GM12878 (cell line): ENCODE measurements around the gene C6orf120. TPM values are rescaled to one million over a fixed set of nuclear protein-coding genes. Genes with fewer than 3 reads are reported as not detected.

Experiments
- ATAC-seq: fragments of 200-7000 bp; cut with Tn5 transposase; 3 replicates; pipeline ENCODE4 v1.9.1; 2020; ENCODE audit warnings: mild to moderate bottlenecking, moderate library complexity
- BruUV-seq: library from RNA; stranded (reverse); fragments of 400-500 nt; replicated peaks from 2 replicates; lab custom pipeline; 2021; lab: Mats Ljungman, UMichigan
- CTCF ChIA-PET: fragments of 300-600 bp; sonication (Branson Sonifier 250); formaldehyde crosslinking; extraction: SDS; loops from one replicate; lab custom pipeline; 2021; ENCODE audit warnings: inconsistent platforms; lab: Yijun Ruan, JAX
- POLR2A ChIA-PET: fragments of 350-600 bp; formaldehyde crosslinking; extraction: SDS; loops from one replicate; lab custom pipeline; 2021; ENCODE audit warnings: inconsistent platforms; lab: Charles Lee
- RAD21 ChIA-PET: fragments of 300-600 bp; sonication (Branson Sonifier 250); formaldehyde crosslinking; loops from one replicate; lab custom pipeline; 2023; ENCODE audit warnings: antibody characterized with exemption; ENCODE audit not compliant: unreplicated experiment; lab: Charles Lee
- SMC1A ChIA-PET: fragments of 300-600 bp; sonication (Branson Sonifier 250); formaldehyde crosslinking; loops from one replicate; lab custom pipeline; 2023; ENCODE audit not compliant: unreplicated experiment, uncharacterized antibody; lab: Charles Lee
- DNase-seq: peaks from one replicate; pipeline ENCODE4 v3.0.0-alpha.2; 2011; ENCODE audit warnings: low read depth, low spot score
- FAIRE-seq: peaks from 3 replicates; lab custom pipeline; 2011; peaks lifted over from hg19 to GRCh38; lab: Jason Lieb, UNC
- H2AFZ ChIP-seq: 2 replicates; pipeline ENCODE4 v1.6.0; 2011; ENCODE audit warnings: low read depth, low read length, control low read depth; ENCODE audit not compliant: control insufficient read depth
- H3K27ac ChIP-seq: 2 replicates; pipeline ENCODE4 v1.5.1; 2011; ENCODE audit warnings: control low read depth; ENCODE audit not compliant: control insufficient read depth, insufficient read depth
- H3K27me3 ChIP-seq, 2 experiments: replicated peaks in 1 of 2; 2 replicates each; pipeline versions ENCODE4 v1.6.0 to v1.6.1; 2011; ENCODE audit warnings: low read length in 1 of 2; ENCODE audit not compliant: control insufficient read depth in 2 of 2, insufficient read depth in 2 of 2
- H3K36me3 ChIP-seq, 2 experiments: 2 replicates each; pipeline ENCODE4 v1.5.1; 2011; ENCODE audit warnings: low read length in 1 of 2; ENCODE audit not compliant: control insufficient read depth in 2 of 2, insufficient read depth in 2 of 2
- H3K4me1 ChIP-seq: 2 replicates; pipeline ENCODE4 v1.6.1; 2011; ENCODE audit warnings: mild to moderate bottlenecking, low read length, moderate library complexity, mixed read lengths; ENCODE audit not compliant: control insufficient read depth, insufficient read depth
- H3K4me2 ChIP-seq: 2 replicates; pipeline ENCODE4 v1.6.0; 2011; ENCODE audit warnings: control low read depth; ENCODE audit not compliant: control insufficient read depth, insufficient read depth
- H3K4me3 ChIP-seq: fragments of 200-600 bp; sonication (generic); 2 replicates; pipeline ENCODE4 v1.5.1; 2016
- H3K79me2 ChIP-seq: 2 replicates; pipeline ENCODE4 v1.6.0; 2011; ENCODE audit warnings: low read length; ENCODE audit not compliant: control insufficient read depth, insufficient read depth
- H3K9ac ChIP-seq: 2 replicates; pipeline ENCODE4 v1.8.0; 2011; ENCODE audit warnings: low read length, control low read depth, mixed read lengths; ENCODE audit not compliant: control insufficient read depth, insufficient read depth
- H3K9me3 ChIP-seq: replicated peaks from 3 replicates; pipeline ENCODE4 v1.5.1; 2011; ENCODE audit warnings: mild to moderate bottlenecking, low read length; ENCODE audit not compliant: control insufficient read depth, insufficient read depth
- H4K20me1 ChIP-seq: 2 replicates; pipeline ENCODE4 v1.6.0; 2011; ENCODE audit not compliant: control insufficient read depth, insufficient read depth
- BCL3 ChIP-seq: IDR thresholded peaks from 2 replicates; pipeline ENCODE4 v1.6.1; 2011; ENCODE audit warnings: borderline replicate concordance, low read depth, mild to moderate bottlenecking, moderate library complexity, low read length; ENCODE audit not compliant: insufficient read depth, poor library complexity, severe bottlenecking
- BMI1 ChIP-seq: fragments of 450-650 bp; IDR thresholded peaks from 2 replicates; pipeline ENCODE4 v1.6.1; 2016; ENCODE audit warnings: mild to moderate bottlenecking, moderate library complexity, borderline replicate concordance
- CBX3 ChIP-seq: fragments of 200-600 bp; sonication (generic); IDR thresholded peaks from 2 replicates; pipeline ENCODE4 v1.6.1; 2016; ENCODE audit warnings: low read depth, borderline replicate concordance
- CHD4 ChIP-seq: fragments of 200-600 bp; sonication (generic); IDR thresholded peaks from 2 replicates; pipeline ENCODE4 v1.6.1; 2016; ENCODE audit warnings: mild to moderate bottlenecking
- FOXM1 ChIP-seq: IDR thresholded peaks from 2 replicates; pipeline ENCODE4 v1.6.1; 2012; ENCODE audit warnings: low read depth, mild to moderate bottlenecking, inconsistent platforms, low read length, moderate library complexity
- IKZF1 ChIP-seq: fragments of 450-650 bp; conservative IDR thresholded peaks from 2 replicates; pipeline ENCODE4 v1.6.1; 2017; ENCODE audit warnings: antibody characterized with exemption, mild to moderate bottlenecking
- MLLT1 ChIP-seq: fragments of 450-650 bp; IDR thresholded peaks from 2 replicates; pipeline ENCODE4 v1.6.1; 2016; ENCODE audit warnings: mild to moderate bottlenecking
- NBN ChIP-seq: fragments of 450-650 bp; IDR thresholded peaks from 2 replicates; pipeline ENCODE4 v1.6.1; 2016
- RELA ChIP-seq: fragments of 450-650 bp; IDR thresholded peaks from 2 replicates; pipeline ENCODE4 v1.8.0; 2014; ENCODE audit warnings: borderline replicate concordance; ENCODE audit not compliant: partially characterized antibody
- SRF ChIP-seq, 2 experiments: IDR thresholded peaks; 2 replicates each; pipeline ENCODE4 v1.6.1; 2011; ENCODE audit warnings: low read depth in 2 of 2, low read length in 2 of 2, mild to moderate bottlenecking in 1 of 2, moderate library complexity in 1 of 2
- YBX1 ChIP-seq: fragments of 450-650 bp; IDR thresholded peaks from 2 replicates; pipeline ENCODE4 v1.6.1; 2016; ENCODE audit warnings: antibody characterized with exemption
- WGBS: methylation state at CpG from one replicate; pipeline ENCODE4 v1.1.6; 2016; ENCODE audit warnings: low lambda C conversion rate; ENCODE audit not compliant: insufficient replicate concordance, insufficient coverage; ENCODE audit errors: missing lambda C conversion rate; 5-methylcytosine and 5-hydroxymethylcytosine counted together
- in situ Hi-C: fragments of 300-500 bp; cut with MboI; formaldehyde crosslinking; loops from 9 replicates; pipeline ENCODE4 v1.14.3; 2018; ENCODE audit warnings: mixed read lengths
- intact Hi-C: fragments of 100-400 bp; cut with micrococcal nuclease; formaldehyde crosslinking; loops from one replicate; pipeline ENCODE4 v1.14.2; 2022; ENCODE audit not compliant: unreplicated experiment
- polyA plus RNA-seq, 11 experiments: library from polyadenylated mRNA; depleted of rRNA in 4 of 11; unstranded in 6 of 11; stranded (reverse) in 5 of 11; fragments of >200 nt; fragmentation: Nextera tagmentation in 4 of 11; fragmentation: Illumina TruSeq in 1 of 11; extraction: Ambion mirVana in 4 of 11; extraction: Trizol in 1 of 11; gene quantifications; 1 replicate in 1 of 11; 2 replicates in 10 of 11; pipeline versions ENCODE4 v1.2.1 to v1.2.3, GENCODE V29; 2011 to 2016; ENCODE audit warnings: inconsistent platforms in 2 of 11, missing spikeins in 2 of 11, low read depth in 1 of 11
- total RNA-seq, 4 experiments: library from RNA; depleted of rRNA in 3 of 4; stranded (reverse); fragments of >200 nt in 3 of 4; fragmentation: Illumina TruSeq in 1 of 4; extraction: Trizol in 1 of 4; gene quantifications; 2 replicates each; pipeline versions ENCODE4 v1.2.1 to v1.2.3, GENCODE V29; 2013 to 2021
- TF ChIP-seq, protein P1 (sequence below): fragments of 450-650 bp; IDR thresholded peaks from 2 replicates; pipeline ENCODE4 v1.6.1; 2018; ENCODE audit warnings: mild to moderate bottlenecking, low read depth, moderate library complexity; ENCODE audit not compliant: partially characterized antibody

The C6orf120 gene
- total and polyA plus RNA-seq, 10 of the 15 experiments (the other 5 are each of a cell fraction or from before 2014, with no cell fraction given): 3.6 to 23.9 (median 18.2) TPM

GRCh38 chr6:169700296-169700695, 1.6 kb upstream of the C6orf120 start:
- WGBS: 86% methylated on average over 5 of the region's 5 CpGs
- in situ Hi-C loops (loop anchor here (5.0 kb wide), 1 partner anchor 852 kb away; the partner anchor contains the start of genes PSMB1 and TBP), intact Hi-C loops (loop anchor here (5.0 kb wide), 2 partner anchors 612 to 852 kb away; partner anchors contain the start of genes PSMB1 and TBP)
- BruUV-seq: no TSS peak
- no peaks in the 10 kb centered on the region for H4K20me1 ChIP-seq
- no peaks in the 10 kb centered on the region; the same call in 2 of the 3 replicates for H3K9me3 ChIP-seq
- peak overlapping the region; percentile 57; the same call in 1 of the 2 replicates for H3K4me2 ChIP-seq
- ChIA-PET CTCF (no interaction called here), SMC1A (no interaction called here), RAD21 (no interaction called here), POLR2A (interaction anchor here (1.4 kb wide), 1 partner anchor 7 kb away, joined by 3 read pairs; no protein-coding TSS in a partner anchor)
- DNase-seq: no peak
- TF ChIP-seq BMI1: no peak
- no peak for TF ChIP-seq BCL3
- TF ChIP-seq MLLT1: no peak
- no peak for TF ChIP-seq NBN
- no peak for TF ChIP-seq SRF (IDR thresholded peaks at IDR 0.05; ENCODE audit: low read depth in 2 of 2, low read length in 2 of 2)
- no peak for TF ChIP-seq YBX1
- TF ChIP-seq, protein P1, sequence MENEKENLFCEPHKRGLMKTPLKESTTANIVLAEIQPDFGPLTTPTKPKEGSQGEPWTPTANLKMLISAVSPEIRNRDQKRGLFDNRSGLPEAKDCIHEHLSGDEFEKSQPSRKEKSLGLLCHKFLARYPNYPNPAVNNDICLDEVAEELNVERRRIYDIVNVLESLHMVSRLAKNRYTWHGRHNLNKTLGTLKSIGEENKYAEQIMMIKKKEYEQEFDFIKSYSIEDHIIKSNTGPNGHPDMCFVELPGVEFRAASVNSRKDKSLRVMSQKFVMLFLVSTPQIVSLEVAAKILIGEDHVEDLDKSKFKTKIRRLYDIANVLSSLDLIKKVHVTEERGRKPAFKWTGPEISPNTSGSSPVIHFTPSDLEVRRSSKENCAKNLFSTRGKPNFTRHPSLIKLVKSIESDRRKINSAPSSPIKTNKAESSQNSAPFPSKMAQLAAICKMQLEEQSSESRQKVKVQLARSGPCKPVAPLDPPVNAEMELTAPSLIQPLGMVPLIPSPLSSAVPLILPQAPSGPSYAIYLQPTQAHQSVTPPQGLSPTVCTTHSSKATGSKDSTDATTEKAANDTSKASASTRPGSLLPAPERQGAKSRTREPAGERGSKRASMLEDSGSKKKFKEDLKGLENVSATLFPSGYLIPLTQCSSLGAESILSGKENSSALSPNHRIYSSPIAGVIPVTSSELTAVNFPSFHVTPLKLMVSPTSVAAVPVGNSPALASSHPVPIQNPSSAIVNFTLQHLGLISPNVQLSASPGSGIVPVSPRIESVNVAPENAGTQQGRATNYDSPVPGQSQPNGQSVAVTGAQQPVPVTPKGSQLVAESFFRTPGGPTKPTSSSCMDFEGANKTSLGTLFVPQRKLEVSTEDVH: no peak
- no peak for TF ChIP-seq FOXM1
- no peak for TF ChIP-seq CHD4
- TF ChIP-seq CBX3: no peak
- no peak for TF ChIP-seq RELA
- TF ChIP-seq IKZF1: no peak
- peaks cover 42% of the 10 kb centered on the region for H3K79me2 ChIP-seq
- no peaks in the 10 kb centered on the region for H3K27me3 ChIP-seq
- no peak for FAIRE-seq
- H3K4me3 ChIP-seq: 0 out of 2 replicates have a peak overlapping the region, but pooled peaks have one; percentile 99
- H3K9ac ChIP-seq: no peak overlapping the region
- H3K27ac ChIP-seq: no peak overlapping the region
- ATAC-seq: no peak
- H2AFZ ChIP-seq: no peak overlapping the region
- H3K4me1 ChIP-seq: peaks cover 7% of the 10 kb centered on the region
- H3K36me3 ChIP-seq: peaks cover 0 to 4% of the 10 kb centered on the region in 2 experiments; a peak in 3 of 4 replicates
